Neuronal stem cell (in vitro differentiated cells): ENCODE measurements around the gene JPH3.
A peak's percentile ranks its signal among the peaks of the same experiment; 100 is the strongest.

Source experiments
- DNase-seq: peaks from one replicate; pipeline ENCODE4 v3.0.0-alpha.2; 2013; ENCODE audit warnings: low spot score
- H2AFZ ChIP-seq: one replicate; pipeline ENCODE4 v1.6.1; 2013; ENCODE audit warnings: mild to moderate bottlenecking, low read length, inconsistent platforms
- H2AK5ac ChIP-seq: 2 replicates; pipeline ENCODE4 v1.6.1; 2013; ENCODE audit warnings: low read depth, mild to moderate bottlenecking, inconsistent platforms, low read length, moderate library complexity, mixed read lengths
- H2BK120ac ChIP-seq: 2 replicates; pipeline ENCODE4 v1.6.1; 2013; ENCODE audit warnings: low read depth, mild to moderate bottlenecking, inconsistent platforms, low read length, moderate library complexity, mixed read lengths
- H2BK12ac ChIP-seq: one replicate; pipeline ENCODE4 v1.6.1; 2013; ENCODE audit warnings: low read length, inconsistent platforms
- H2BK15ac ChIP-seq: 2 replicates; pipeline ENCODE4 v1.6.1; 2013; ENCODE audit warnings: mild to moderate bottlenecking, low read length, inconsistent platforms, mixed read lengths
- H2BK5ac ChIP-seq: one replicate; pipeline ENCODE4 v1.6.1; 2013; ENCODE audit warnings: inconsistent platforms, mild to moderate bottlenecking, low read length, moderate library complexity
- H3K14ac ChIP-seq: one replicate; pipeline ENCODE4 v1.6.1; 2013; ENCODE audit warnings: low read length, inconsistent platforms
- H3K18ac ChIP-seq: 2 replicates; pipeline ENCODE4 v1.6.1; 2013; ENCODE audit warnings: low read length, inconsistent platforms
- H3K23ac ChIP-seq: 2 replicates; pipeline ENCODE4 v1.6.1; 2013; ENCODE audit warnings: low read depth, mild to moderate bottlenecking, mixed read lengths, low read length, inconsistent platforms; ENCODE audit not compliant: poor library complexity
- H3K27ac ChIP-seq: replicated peaks from 3 replicates; pipeline ENCODE4 v1.5.1; 2013; ENCODE audit warnings: low read length, inconsistent platforms
- H3K27me3 ChIP-seq, 3 experiments: 2 replicates each; pipeline ENCODE4 v1.6.1; 2013; ENCODE audit warnings: low read length in 3 of 3, mild to moderate bottlenecking in 2 of 3, inconsistent platforms in 1 of 3, low read depth in 1 of 3, mixed read lengths in 1 of 3, moderate library complexity in 1 of 3; ENCODE audit not compliant: control insufficient read depth in 3 of 3, insufficient read depth in 3 of 3
- H3K36me3 ChIP-seq, 2 donors: replicated peaks in 1 of 2; 2 replicates each; pipeline ENCODE4 v1.6.1; 2013; ENCODE audit warnings: low read length in 2 of 2; ENCODE audit not compliant: control insufficient read depth in 2 of 2, insufficient read depth in 2 of 2
- H3K4ac ChIP-seq: 2 replicates; pipeline ENCODE4 v1.6.1; 2013; ENCODE audit warnings: inconsistent platforms, mild to moderate bottlenecking, low read length, moderate library complexity
- H3K4me1 ChIP-seq, 2 donors: 1 replicate in 1 of 2; 2 replicates in 1 of 2; pipeline ENCODE4 v1.6.1; 2013; ENCODE audit warnings: low read length in 2 of 2, low read depth in 1 of 2; ENCODE audit not compliant: control insufficient read depth in 2 of 2, insufficient read depth in 1 of 2
- H3K4me2 ChIP-seq: one replicate; pipeline ENCODE4 v1.6.1; 2013; ENCODE audit warnings: mild to moderate bottlenecking, low read length, inconsistent platforms; ENCODE audit not compliant: insufficient read depth, poor library complexity, severe bottlenecking
- H3K4me3 ChIP-seq, 2 donors: 2 replicates each; pipeline ENCODE4 v1.5.1; 2013; ENCODE audit warnings: low read length in 2 of 2, mild to moderate bottlenecking in 2 of 2, inconsistent platforms in 1 of 2, moderate library complexity in 1 of 2
- H3K79me1 ChIP-seq: one replicate; pipeline ENCODE4 v1.6.1; 2013; ENCODE audit warnings: low read depth, mild to moderate bottlenecking, inconsistent platforms, low read length, moderate library complexity
- H3K9ac ChIP-seq: one replicate; pipeline ENCODE4 v1.6.1; 2013; ENCODE audit warnings: mild to moderate bottlenecking, low read depth, low read length, inconsistent platforms; ENCODE audit not compliant: poor library complexity
- H3K9me3 ChIP-seq, 2 donors: replicated peaks in 1 of 2; 2 replicates each; pipeline versions ENCODE3 to v1.6.1; 2013; ENCODE audit warnings: low read length in 2 of 2, mild to moderate bottlenecking in 2 of 2, inconsistent platforms in 1 of 2, low read depth in 1 of 2, mixed read lengths in 1 of 2, moderate library complexity in 1 of 2; ENCODE audit not compliant: control insufficient read depth in 2 of 2, insufficient read depth in 1 of 2
- H4K8ac ChIP-seq: one replicate; pipeline ENCODE4 v1.6.1; 2013; ENCODE audit warnings: low read depth, mild to moderate bottlenecking, inconsistent platforms, low read length, moderate library complexity
- H4K91ac ChIP-seq: one replicate; pipeline ENCODE4 v1.6.1; 2013; ENCODE audit warnings: low read length, low read depth, mild to moderate bottlenecking, inconsistent platforms; ENCODE audit not compliant: poor library complexity
- WGBS, 2 donors: extraction: QIAGEN DNeasy Blood & Tissue Kit; methylation state at CpG; one replicate each; pipeline ENCODE4 v1.1.7; 2013; ENCODE audit warnings: missing lambda C conversion rate in 2 of 2, mixed read lengths in 1 of 2; ENCODE audit not compliant: insufficient read length in 2 of 2, insufficient replicate concordance in 1 of 2; ENCODE audit errors: extremely low coverage in 2 of 2; 5-methylcytosine and 5-hydroxymethylcytosine counted together

JPH3 gene

DNA sequence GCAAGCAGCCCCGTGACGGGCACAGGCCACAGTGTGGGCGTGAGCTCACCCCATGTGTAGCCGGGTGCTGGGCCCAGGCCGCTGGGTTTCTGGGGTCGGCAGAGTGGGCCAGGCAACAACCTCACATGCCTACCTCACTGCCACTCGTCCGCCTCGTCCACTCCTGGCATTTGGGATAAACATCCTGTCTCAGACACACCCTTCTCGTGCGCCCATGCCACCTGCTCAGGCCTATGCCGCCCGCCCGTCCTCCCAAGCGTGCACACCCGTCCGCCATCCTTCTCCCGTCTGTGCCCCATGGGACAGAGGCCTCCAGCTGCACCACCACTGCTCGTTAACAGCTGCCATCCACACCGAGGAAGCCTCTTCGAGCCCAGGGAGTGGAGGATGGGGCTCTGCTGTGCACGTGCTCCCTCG is 99.2 kb downstream of the JPH3 start:
- Histone ChIP-seq H2AFZ (no peak overlapping the region), H2BK15ac (no peak overlapping the region), H3K14ac (peak overlapping the region; percentile 31), H3K36me3 (peaks cover 16 to 73% of the 10 kb centered on the region in 2 donors), H3K4me1 (peaks cover 5 to 13% of the 10 kb centered on the region in 2 donors), H4K91ac (no peak overlapping the region), H3K4me3 (no peak overlapping the region), H3K79me1 (peaks cover 11% of the 10 kb centered on the region), H3K27ac (no peak overlapping the region), H3K9ac (peak overlapping the region; percentile 38), H2BK120ac (no peak overlapping the region), H3K4ac (no peak overlapping the region), H2BK5ac (peak overlapping the region; percentile 5), H3K4me2 (peak overlapping the region; percentile 11), H3K23ac (peak overlapping the region; percentile 37), H3K27me3 (no peaks in the 10 kb centered on the region), H2AK5ac (no peak overlapping the region), H2BK12ac (no peak overlapping the region), H3K9me3 (no peaks in the 10 kb centered on the region), H3K18ac (no peak overlapping the region), H4K8ac (peak overlapping the region; percentile 65)
- no peak for DNase-seq
- WGBS, 2 donors: no CpG with 5 or more reads among the region's 23 CpGs

DNA sequence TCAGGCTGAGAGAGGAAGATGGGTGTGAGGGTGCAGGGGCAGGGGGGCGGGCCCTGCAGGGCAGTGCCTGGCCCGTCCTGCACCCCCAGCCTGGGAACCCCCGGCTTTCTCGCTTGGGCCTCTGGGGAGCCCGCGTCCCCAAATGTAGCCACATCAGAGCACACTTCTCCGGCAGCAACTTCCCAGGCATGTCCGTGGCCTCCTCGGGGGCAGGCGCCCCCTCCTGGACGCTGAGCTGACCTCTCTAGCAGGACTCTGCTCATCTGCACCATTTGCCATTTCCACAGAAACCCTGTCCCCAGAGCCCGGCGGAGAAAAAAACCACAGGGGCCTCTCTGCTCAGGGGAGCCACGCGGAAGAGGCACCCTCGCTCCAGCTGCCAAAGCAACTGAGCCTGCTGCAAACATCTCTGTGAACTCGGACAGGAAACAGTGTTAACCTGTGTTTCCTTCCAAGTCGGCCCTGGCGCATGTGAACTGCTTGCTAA is 100.1 kb downstream of the JPH3 start:
- H3K27ac ChIP-seq: no peak overlapping the region
- no peak overlapping the region for H3K4me2 ChIP-seq
- no peak overlapping the region for H2AK5ac ChIP-seq
- H3K79me1 ChIP-seq: peaks cover 11% of the 10 kb centered on the region
- H2AFZ ChIP-seq: no peak overlapping the region
- DNase-seq: no peak
- peaks cover 6 to 16% of the 10 kb centered on the region in 2 donors for H3K4me1 ChIP-seq
- no peak overlapping the region for H3K4me3 ChIP-seq
- H2BK12ac ChIP-seq: no peak overlapping the region
- no peaks in the 10 kb centered on the region for H3K27me3 ChIP-seq
- no peak overlapping the region for H2BK15ac ChIP-seq
- H4K91ac ChIP-seq: no peak overlapping the region
- H3K18ac ChIP-seq: peak overlapping the region; percentile 71
- H3K14ac ChIP-seq: peak overlapping the region; percentile 84
- no peak overlapping the region for H4K8ac ChIP-seq
- no peak overlapping the region for H3K4ac ChIP-seq
- no peak overlapping the region for H3K9ac ChIP-seq
- H3K9me3 ChIP-seq: no peaks in the 10 kb centered on the region
- H2BK5ac ChIP-seq: no peak overlapping the region
- WGBS, 2 donors: no CpG with 5 or more reads among the region's 19 CpGs
- H3K36me3 ChIP-seq: peaks cover 16 to 72% of the 10 kb centered on the region in 2 donors
- H2BK120ac ChIP-seq: no peak overlapping the region
- H3K23ac ChIP-seq: no peak overlapping the region

DNA sequence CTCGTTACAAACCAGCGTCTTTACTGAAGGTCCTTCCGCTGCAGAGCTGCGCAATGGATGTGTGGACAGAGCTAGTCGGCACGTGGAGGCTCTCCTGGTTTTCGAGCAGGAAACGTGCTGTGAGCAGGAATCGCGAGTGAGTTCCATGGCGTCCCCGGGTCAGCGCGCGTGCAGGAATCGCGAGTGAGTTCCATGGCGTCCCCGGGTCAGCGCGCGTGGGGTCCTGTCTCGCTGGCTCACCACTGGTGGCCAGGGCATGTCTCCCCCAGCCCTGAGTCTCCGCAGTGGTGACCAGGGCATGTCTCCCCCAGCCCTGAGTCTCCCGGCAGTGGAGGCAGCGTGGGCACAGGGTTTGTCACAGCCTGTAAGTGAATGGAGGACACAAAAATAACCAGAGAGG is 100.8 kb downstream of the JPH3 start:
- no peaks in the 10 kb centered on the region for H3K9me3 ChIP-seq
- DNase-seq: no peak
- H3K27me3 ChIP-seq: no peaks in the 10 kb centered on the region
- H3K4me2 ChIP-seq: no peak overlapping the region
- H2BK15ac ChIP-seq: no peak overlapping the region
- H4K91ac ChIP-seq: no peak overlapping the region
- no peak overlapping the region for H3K9ac ChIP-seq
- H2AFZ ChIP-seq: no peak overlapping the region
- peaks cover 11% of the 10 kb centered on the region for H3K79me1 ChIP-seq
- WGBS, 2 donors: no CpG with 5 or more reads among the region's 26 CpGs
- no peak overlapping the region for H2BK12ac ChIP-seq
- no peak overlapping the region for H4K8ac ChIP-seq
- H2BK120ac ChIP-seq: no peak overlapping the region
- H2BK5ac ChIP-seq: no peak overlapping the region
- no peak overlapping the region for H3K18ac ChIP-seq
- H3K4ac ChIP-seq: no peak overlapping the region
- H3K4me3 ChIP-seq: no peak overlapping the region
- no peak overlapping the region for H2AK5ac ChIP-seq
- no peak overlapping the region for H3K14ac ChIP-seq
- H3K23ac ChIP-seq: peak overlapping the region; percentile 34
- H3K27ac ChIP-seq: no peak overlapping the region
- H3K36me3 ChIP-seq: peaks cover 16 to 72% of the 10 kb centered on the region in 2 donors
- H3K4me1 ChIP-seq: peaks cover 6 to 16% of the 10 kb centered on the region in 2 donors

- Histone ChIP-seq H4K8ac (no peak overlapping the region), H3K4ac (no peak overlapping the region), H3K9ac (no peak overlapping the region), H3K36me3 (peaks cover 16 to 73% of the 10 kb centered on the region in 2 donors), H2AFZ (no peak overlapping the region), H2BK15ac (no peak overlapping the region), H3K79me1 (peaks cover 13% of the 10 kb centered on the region), H3K27me3 (no peaks in the 10 kb centered on the region), H3K18ac (no peak overlapping the region), H3K23ac (peak overlapping the region; percentile 85), H2BK5ac (no peak overlapping the region), H3K9me3 (no peaks in the 10 kb centered on the region), H3K4me3 (no peak overlapping the region), H4K91ac (no peak overlapping the region), H2AK5ac (no peak overlapping the region), H3K27ac (no peak overlapping the region), H3K14ac (no peak overlapping the region), H2BK12ac (no peak overlapping the region), H2BK120ac (no peak overlapping the region), H3K4me2 (no peak overlapping the region), H3K4me1 (peaks cover 6 to 16% of the 10 kb centered on the region in 2 donors)
- no CpG with 5 or more reads among the region's 29 CpGs for WGBS, 2 donors
- no peak for DNase-seq
Measured at GRCh38 chr16:87703835-87704375, 101.6 kb downstream of the JPH3 start.
